H1 (cell line): ENCODE results near the gene BCAS3. TPM values are rescaled to one million over a fixed set of nuclear protein-coding genes. Genes with fewer than 3 reads are reported as not detected.

Source experiments
- BCL11A ChIP-seq, 2 experiments: IDR thresholded peaks; one replicate each; pipeline ENCODE4 v1.6.1; 2011; ENCODE audit warnings: low read depth in 2 of 2, low read length in 2 of 2, mild to moderate bottlenecking in 2 of 2
- NRF1 ChIP-seq: IDR thresholded peaks from 2 replicates; pipeline ENCODE4 v1.6.1; 2011; ENCODE audit warnings: mild to moderate bottlenecking, low read depth, low read length, improper control_type of control experiment
- SIRT6 ChIP-seq: IDR thresholded peaks from one replicate; pipeline ENCODE4 v1.7.1; 2012; ENCODE audit warnings: low read length, inconsistent platforms
- TEAD4 ChIP-seq: IDR thresholded peaks from 2 replicates; pipeline ENCODE4 v1.6.1; 2012; ENCODE audit warnings: low read depth, low read length, inconsistent platforms, mixed read lengths
- polyA plus RNA-seq, 7 experiments: library from polyadenylated mRNA; depleted of rRNA in 3 of 7; stranded (reverse) in 5 of 7; unstranded in 2 of 7; fragments of >200 nt in 5 of 7; fragments of 200-250 nt in 2 of 7; gene quantifications; 1 replicate in 5 of 7; 2 replicates in 1 of 7; 4 replicates in 1 of 7; pipeline versions ENCODE4 v1.2.1 to v1.2.3, GENCODE V29; 2011 to 2013; ENCODE audit warnings: missing spikeins in 2 of 7, mixed read lengths in 2 of 7
- total RNA-seq: library from RNA; stranded (reverse); fragmentation: NEBNext Ultra II Directional; extraction: Animal tissue kit (Norgen Biotek cat#: 25700); gene quantifications from 2 replicates; pipeline ENCODE4 v1.2.1, GENCODE V29; 2021
- TF ChIP-seq, protein P1 (sequence below): fragments of 300-600 bp; sonication (generic); IDR thresholded peaks from 2 replicates; pipeline ENCODE4 v1.7.1; 2012; ENCODE audit warnings: low read length, moderate library complexity, mild to moderate bottlenecking, inconsistent platforms; ENCODE audit not compliant: insufficient replicate concordance

BCAS3 gene
- total and polyA plus RNA-seq, 2 of the 8 experiments (the other 6 are each of a cell fraction or from before 2014, with no cell fraction given), result 9.9 to 13.3 TPM

DNA sequence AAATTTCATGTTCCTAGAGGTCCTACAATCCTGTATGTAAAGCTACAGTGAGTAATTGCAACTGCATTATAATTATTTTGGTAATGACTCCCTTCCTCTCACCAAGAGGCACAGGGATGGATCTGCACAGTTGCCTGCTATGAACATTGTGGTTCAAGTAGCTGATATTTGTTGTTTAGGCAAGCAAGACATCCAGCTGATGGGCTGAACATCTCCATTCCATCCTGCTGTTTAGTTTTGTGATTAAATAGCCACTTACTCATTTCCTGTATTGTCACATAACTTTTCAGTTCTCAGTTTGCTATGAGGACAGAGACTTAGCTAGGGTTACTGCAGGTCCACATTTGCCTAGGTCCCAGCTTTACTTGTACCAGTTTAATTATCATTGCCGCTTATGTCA lies 540.8 kb downstream of the BCAS3 start (continued):
- TF ChIP-seq, protein P1, sequence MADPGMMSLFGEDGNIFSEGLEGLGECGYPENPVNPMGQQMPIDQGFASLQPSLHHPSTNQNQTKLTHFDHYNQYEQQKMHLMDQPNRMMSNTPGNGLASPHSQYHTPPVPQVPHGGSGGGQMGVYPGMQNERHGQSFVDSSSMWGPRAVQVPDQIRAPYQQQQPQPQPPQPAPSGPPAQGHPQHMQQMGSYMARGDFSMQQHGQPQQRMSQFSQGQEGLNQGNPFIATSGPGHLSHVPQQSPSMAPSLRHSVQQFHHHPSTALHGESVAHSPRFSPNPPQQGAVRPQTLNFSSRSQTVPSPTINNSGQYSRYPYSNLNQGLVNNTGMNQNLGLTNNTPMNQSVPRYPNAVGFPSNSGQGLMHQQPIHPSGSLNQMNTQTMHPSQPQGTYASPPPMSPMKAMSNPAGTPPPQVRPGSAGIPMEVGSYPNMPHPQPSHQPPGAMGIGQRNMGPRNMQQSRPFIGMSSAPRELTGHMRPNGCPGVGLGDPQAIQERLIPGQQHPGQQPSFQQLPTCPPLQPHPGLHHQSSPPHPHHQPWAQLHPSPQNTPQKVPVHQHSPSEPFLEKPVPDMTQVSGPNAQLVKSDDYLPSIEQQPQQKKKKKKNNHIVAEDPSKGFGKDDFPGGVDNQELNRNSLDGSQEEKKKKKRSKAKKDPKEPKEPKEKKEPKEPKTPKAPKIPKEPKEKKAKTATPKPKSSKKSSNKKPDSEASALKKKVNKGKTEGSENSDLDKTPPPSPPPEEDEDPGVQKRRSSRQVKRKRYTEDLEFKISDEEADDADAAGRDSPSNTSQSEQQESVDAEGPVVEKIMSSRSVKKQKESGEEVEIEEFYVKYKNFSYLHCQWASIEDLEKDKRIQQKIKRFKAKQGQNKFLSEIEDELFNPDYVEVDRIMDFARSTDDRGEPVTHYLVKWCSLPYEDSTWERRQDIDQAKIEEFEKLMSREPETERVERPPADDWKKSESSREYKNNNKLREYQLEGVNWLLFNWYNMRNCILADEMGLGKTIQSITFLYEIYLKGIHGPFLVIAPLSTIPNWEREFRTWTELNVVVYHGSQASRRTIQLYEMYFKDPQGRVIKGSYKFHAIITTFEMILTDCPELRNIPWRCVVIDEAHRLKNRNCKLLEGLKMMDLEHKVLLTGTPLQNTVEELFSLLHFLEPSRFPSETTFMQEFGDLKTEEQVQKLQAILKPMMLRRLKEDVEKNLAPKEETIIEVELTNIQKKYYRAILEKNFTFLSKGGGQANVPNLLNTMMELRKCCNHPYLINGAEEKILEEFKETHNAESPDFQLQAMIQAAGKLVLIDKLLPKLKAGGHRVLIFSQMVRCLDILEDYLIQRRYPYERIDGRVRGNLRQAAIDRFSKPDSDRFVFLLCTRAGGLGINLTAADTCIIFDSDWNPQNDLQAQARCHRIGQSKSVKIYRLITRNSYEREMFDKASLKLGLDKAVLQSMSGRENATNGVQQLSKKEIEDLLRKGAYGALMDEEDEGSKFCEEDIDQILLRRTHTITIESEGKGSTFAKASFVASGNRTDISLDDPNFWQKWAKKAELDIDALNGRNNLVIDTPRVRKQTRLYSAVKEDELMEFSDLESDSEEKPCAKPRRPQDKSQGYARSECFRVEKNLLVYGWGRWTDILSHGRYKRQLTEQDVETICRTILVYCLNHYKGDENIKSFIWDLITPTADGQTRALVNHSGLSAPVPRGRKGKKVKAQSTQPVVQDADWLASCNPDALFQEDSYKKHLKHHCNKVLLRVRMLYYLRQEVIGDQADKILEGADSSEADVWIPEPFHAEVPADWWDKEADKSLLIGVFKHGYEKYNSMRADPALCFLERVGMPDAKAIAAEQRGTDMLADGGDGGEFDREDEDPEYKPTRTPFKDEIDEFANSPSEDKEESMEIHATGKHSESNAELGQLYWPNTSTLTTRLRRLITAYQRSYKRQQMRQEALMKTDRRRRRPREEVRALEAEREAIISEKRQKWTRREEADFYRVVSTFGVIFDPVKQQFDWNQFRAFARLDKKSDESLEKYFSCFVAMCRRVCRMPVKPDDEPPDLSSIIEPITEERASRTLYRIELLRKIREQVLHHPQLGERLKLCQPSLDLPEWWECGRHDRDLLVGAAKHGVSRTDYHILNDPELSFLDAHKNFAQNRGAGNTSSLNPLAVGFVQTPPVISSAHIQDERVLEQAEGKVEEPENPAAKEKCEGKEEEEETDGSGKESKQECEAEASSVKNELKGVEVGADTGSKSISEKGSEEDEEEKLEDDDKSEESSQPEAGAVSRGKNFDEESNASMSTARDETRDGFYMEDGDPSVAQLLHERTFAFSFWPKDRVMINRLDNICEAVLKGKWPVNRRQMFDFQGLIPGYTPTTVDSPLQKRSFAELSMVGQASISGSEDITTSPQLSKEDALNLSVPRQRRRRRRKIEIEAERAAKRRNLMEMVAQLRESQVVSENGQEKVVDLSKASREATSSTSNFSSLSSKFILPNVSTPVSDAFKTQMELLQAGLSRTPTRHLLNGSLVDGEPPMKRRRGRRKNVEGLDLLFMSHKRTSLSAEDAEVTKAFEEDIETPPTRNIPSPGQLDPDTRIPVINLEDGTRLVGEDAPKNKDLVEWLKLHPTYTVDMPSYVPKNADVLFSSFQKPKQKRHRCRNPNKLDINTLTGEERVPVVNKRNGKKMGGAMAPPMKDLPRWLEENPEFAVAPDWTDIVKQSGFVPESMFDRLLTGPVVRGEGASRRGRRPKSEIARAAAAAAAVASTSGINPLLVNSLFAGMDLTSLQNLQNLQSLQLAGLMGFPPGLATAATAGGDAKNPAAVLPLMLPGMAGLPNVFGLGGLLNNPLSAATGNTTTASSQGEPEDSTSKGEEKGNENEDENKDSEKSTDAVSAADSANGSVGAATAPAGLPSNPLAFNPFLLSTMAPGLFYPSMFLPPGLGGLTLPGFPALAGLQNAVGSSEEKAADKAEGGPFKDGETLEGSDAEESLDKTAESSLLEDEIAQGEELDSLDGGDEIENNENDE, result no peak
- TF ChIP-seq SIRT6 (no peak), TEAD4 (no peak), BCL11A (IDR thresholded peaks at IDR 0.05; ENCODE audit: low read depth in 2 of 2, low read length in 2 of 2) (no peak), NRF1 (no peak)
